ENCODE measurements around the gene KBTBD8. TPM values are rescaled to one million over a fixed set of nuclear protein-coding genes. Genes with fewer than 3 reads are reported as not detected.

Gene KBTBD8
- total RNA-seq, 1 experiment from 2014 or later, result 2.0 TPM

- no peak for DNase-seq (ENCODE audit: low spot score)
- Histone ChIP-seq H3K36me3 (ENCODE audit: insufficient read depth, low read length, poor library complexity, severe bottlenecking) (no peaks in the 10 kb centered on the region), H3K27ac (ENCODE audit: low read depth, low read length, poor library complexity, severe bottlenecking) (no peak overlapping the region), H3K27me3 (replicated peaks; ENCODE audit: insufficient read depth, low read depth, low read length, poor library complexity) (no peaks in the 10 kb centered on the region), H3K9me3 (ENCODE audit: low read depth, low read length, poor library complexity, severe bottlenecking) (no peaks in the 10 kb centered on the region), H3K4me1 (ENCODE audit: insufficient read depth, low read length, poor library complexity, severe bottlenecking) (no peaks in the 10 kb centered on the region), H3K4me3 (ENCODE audit: low read depth, low read length, poor library complexity, severe bottlenecking) (no peak overlapping the region)
- TF ChIP-seq CTCF (conservative IDR thresholded peaks at IDR 0.05; ENCODE audit: low read depth, low read length), result no peak
- no peak for TF ChIP-seq EZH2 (IDR thresholded peaks at IDR 0.05; ENCODE audit: borderline replicate concordance, low read depth, low read length, poor library complexity, severe bottlenecking)
- intact Hi-C loops (cut with micrococcal nuclease; ENCODE audit: unreplicated experiment), result no loop called here
- ChIA-PET CTCF (no interaction called here), POLR2A (ENCODE audit: low non-redundant PET) (no interaction called here)
- no TSS peak for BruUV-seq (replicated peaks)
These were observed 46.8 kb downstream of the KBTBD8 start for GRCh38 chr3:67044955-67045354.

GRCh38 chr3:67045711-67046465 lies 47.8 kb downstream of the KBTBD8 start:
- H3K4me3 ChIP-seq (ENCODE audit: low read depth, low read length, poor library complexity, severe bottlenecking), result no peak overlapping the region
- no TSS peak for BruUV-seq (replicated peaks)
- ChIA-PET POLR2A (ENCODE audit: low non-redundant PET) (interaction anchor here (0.6 kb wide), 1 partner anchor 1095 kb away, joined by 10 read pairs; no protein-coding TSS in a partner anchor), CTCF (no interaction called here)
- H3K27me3 ChIP-seq (replicated peaks; ENCODE audit: insufficient read depth, low read depth, low read length, poor library complexity), result no peaks in the 10 kb centered on the region
- H3K36me3 ChIP-seq (ENCODE audit: insufficient read depth, low read length, poor library complexity, severe bottlenecking), result no peaks in the 10 kb centered on the region
- H3K4me1 ChIP-seq (ENCODE audit: insufficient read depth, low read length, poor library complexity, severe bottlenecking), result no peaks in the 10 kb centered on the region
- DNase-seq (ENCODE audit: low spot score), result no peak
- H3K27ac ChIP-seq (ENCODE audit: low read depth, low read length, poor library complexity, severe bottlenecking), result no peak overlapping the region
- intact Hi-C loops (cut with micrococcal nuclease; ENCODE audit: unreplicated experiment), result no loop called here
- no peaks in the 10 kb centered on the region for H3K9me3 ChIP-seq (ENCODE audit: low read depth, low read length, poor library complexity, severe bottlenecking)
- TF ChIP-seq EZH2 (IDR thresholded peaks at IDR 0.05; ENCODE audit: borderline replicate concordance, low read depth, low read length, poor library complexity, severe bottlenecking), result no peak
- TF ChIP-seq CTCF (conservative IDR thresholded peaks at IDR 0.05; ENCODE audit: low read depth, low read length), result no peak

- Histone ChIP-seq H3K4me3 (ENCODE audit: low read depth, low read length, poor library complexity, severe bottlenecking) (no peak overlapping the region), H3K4me1 (ENCODE audit: insufficient read depth, low read length, poor library complexity, severe bottlenecking) (no peaks in the 10 kb centered on the region), H3K27ac (ENCODE audit: low read depth, low read length, poor library complexity, severe bottlenecking) (no peak overlapping the region), H3K36me3 (ENCODE audit: insufficient read depth, low read length, poor library complexity, severe bottlenecking) (no peaks in the 10 kb centered on the region), H3K27me3 (replicated peaks; ENCODE audit: insufficient read depth, low read depth, low read length, poor library complexity) (no peaks in the 10 kb centered on the region), H3K9me3 (ENCODE audit: low read depth, low read length, poor library complexity, severe bottlenecking) (no peaks in the 10 kb centered on the region)
- POLR2A ChIA-PET (ENCODE audit: low non-redundant PET), result interaction anchor here (0.6 kb wide), 1 partner anchor 882 kb away, joined by 4 read pairs; no protein-coding TSS in a partner anchor
- TF ChIP-seq EZH2 (IDR thresholded peaks at IDR 0.05; ENCODE audit: borderline replicate concordance, low read depth, low read length, poor library complexity, severe bottlenecking), result no peak
- no peak for TF ChIP-seq CTCF (conservative IDR thresholded peaks at IDR 0.05; ENCODE audit: low read depth, low read length)
- DNase-seq (ENCODE audit: low spot score), result no peak
- intact Hi-C loops (cut with micrococcal nuclease; ENCODE audit: unreplicated experiment), result no loop called here
- CTCF ChIA-PET, result no interaction called here
- BruUV-seq (replicated peaks), result no TSS peak
These were observed 48.9 kb downstream of the KBTBD8 start for GRCh38 chr3:67047051-67047450.
